LoVo (cell line): ENCODE measurements around the gene TRIM14.

ENCODE experiments used
- DNase-seq: peaks from one replicate; pipeline ENCODE4 v3.0.0-alpha.2; 2016; ENCODE audit warnings: low spot score

Gene TRIM14

GRCh38 chr9:98118640-98119601 lies at the start of gene TRIM14:
Gene TRIM14, minus strand, starts transcription at chr9:98119222. Its CDS starts 34 bp downstream, at chr9:98119188.
- DNase-seq: peak; percentile 71

DNA sequence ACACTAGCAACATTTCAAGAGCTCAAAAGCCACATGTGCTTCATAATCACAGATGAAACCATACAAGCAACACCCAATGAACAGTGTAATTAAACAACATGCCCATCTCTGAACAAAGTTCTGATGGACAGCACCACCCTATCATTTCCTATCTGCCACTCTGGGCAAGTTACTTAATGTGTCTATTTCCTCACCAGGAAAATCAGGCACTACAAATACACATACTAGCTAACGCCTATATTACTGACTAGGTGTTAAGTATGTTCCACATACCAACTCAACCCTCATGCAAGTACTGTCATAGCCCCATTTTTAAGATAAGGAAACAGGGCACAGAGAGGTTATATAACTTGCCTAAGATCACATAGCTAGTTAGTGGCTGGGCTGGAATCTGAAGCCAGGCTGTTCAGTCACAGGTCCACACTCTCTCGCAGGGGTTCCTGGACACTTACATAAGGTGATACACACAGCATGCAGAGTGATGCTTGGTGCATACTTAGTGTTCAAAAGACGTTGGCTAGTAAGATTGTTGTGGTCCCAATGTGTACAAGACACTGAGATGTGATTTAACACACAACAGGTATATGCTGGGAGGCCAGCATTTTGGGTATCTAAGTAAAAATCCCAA lies 49.2 kb upstream of the TRIM14 start:
- DNase-seq: no peak

DNA sequence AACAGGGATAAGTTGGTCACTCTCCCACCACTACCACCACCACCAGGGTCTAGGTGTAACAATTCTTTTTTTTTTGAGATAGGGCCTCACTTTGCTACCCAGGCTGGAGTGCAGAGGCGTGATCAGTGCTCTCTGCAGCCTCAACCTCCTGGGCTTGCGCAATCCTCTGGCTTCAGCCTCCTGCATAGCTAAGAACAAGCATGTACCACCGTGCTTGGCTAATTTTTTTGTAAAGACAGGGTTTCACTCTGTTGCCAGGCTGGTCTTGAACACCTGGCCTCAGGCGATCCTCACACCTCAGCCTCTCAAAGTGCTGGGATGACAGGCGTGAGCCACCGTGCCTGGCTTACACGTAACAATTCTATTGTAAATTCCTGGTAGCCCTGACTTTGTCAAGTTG lies 45.9 kb upstream of the TRIM14 start:
- DNase-seq: no peak

- no peak for DNase-seq
These were observed 43.6 kb upstream of the TRIM14 start for GRCh38 chr9:98162613-98163012.

- DNase-seq: no peak
These were observed 42.8 kb upstream of the TRIM14 start for GRCh38 chr9:98161851-98162250.

GRCh38 chr9:98159790-98160189 lies 40.8 kb upstream of the TRIM14 start:
- no peak for DNase-seq

- DNase-seq: no peak
These were observed 40.3 kb upstream of the TRIM14 start for GRCh38 chr9:98159301-98159700.

DNA sequence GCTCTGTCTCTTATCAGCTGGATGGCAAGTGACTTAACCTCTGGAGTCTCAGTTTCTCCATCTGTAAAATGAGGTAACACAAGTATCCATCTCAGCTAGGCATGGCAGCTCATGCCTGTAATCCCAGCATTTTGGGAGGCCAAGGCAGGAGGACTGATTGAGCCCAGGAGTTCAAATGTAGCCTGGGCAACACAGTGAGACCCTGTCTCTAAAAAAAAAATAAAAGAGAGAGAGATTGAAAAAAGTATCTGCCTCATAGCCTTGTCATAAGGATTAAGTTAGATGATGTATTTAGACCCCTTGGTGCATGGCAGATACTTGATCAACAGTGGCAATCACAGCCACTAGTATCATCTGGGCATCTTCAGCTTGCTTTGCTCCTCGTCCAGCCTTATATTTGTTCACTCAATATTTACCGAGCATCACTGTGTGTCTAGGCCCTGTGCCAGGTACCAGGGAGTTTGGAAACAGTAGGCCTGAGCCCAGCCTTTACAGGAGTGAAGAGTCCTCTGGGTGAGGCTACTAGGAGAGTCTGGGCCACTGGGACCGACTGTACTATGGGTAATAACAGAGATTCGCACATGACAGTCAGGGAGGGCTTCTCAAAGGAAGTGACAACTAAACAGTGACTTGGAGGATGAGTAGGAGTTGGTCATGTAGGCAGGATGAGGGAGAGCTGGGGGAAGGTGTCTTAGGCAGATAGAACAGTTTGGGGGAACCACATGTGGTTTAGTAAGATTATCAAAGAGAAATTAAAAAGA lies 39.2 kb upstream of the TRIM14 start:
- DNase-seq: no peak

DNA sequence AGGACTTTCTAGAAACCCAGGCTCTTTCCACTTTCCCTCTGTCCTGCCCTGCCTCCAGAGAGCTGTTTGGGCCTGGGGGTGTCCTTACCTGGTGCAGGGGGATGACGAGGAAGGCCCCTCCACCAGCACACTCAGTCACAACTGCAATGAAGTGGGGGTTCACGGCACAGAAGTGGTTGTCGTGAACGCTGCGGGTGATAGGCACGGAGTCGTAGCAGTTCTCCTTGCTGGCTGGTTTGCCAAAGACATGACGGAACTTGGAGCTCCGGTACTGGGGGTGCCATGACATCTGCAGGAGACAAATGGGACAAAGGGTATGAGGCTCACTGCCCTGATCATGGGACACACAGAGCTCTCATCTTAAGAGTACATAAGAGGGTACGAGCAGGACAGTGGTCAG lies 38.4 kb upstream of the TRIM14 start:
- DNase-seq: no peak

- no peak for DNase-seq
These were observed 35.7 kb upstream of the TRIM14 start for GRCh38 chr9:98154678-98155077.

DNA sequence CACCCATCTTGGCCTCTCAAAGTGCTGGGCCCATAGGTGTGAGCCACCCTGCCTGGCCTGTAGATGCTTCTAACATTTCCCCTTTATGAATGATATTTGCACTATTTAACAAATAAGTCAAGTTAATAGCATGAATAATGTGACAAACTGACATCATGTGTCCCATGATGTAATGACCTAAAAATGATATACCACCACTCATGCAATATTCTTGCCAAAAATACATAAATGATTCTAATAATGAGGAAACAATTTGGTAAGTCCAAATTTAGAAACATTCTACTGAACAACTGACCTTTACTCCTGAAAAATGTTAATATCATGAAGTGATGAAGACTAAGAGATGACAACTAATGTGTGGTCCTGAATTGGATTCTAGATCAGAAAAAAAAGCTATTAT lies 33.5 kb upstream of the TRIM14 start:
- no peak for DNase-seq

DNA sequence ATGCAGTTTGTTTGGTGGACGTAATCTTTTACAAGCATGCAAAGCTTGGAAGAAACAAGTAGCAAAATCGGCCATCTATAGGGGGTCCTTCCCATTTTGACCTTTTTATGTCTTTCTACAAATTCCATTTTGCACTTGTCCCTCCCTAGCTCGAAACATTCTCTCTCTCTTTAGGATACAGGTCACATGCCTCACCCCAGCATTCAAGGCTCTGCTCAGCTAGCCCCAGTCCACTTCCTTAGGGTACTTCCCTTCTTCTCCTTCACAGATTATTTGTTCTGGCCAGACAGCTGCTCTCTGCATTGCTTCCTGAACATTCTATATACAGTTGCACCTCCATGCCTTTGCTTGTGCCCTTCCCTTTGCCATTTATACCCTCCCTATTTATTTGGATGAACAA lies 31.7 kb upstream of the TRIM14 start:
- no peak for DNase-seq

DNA sequence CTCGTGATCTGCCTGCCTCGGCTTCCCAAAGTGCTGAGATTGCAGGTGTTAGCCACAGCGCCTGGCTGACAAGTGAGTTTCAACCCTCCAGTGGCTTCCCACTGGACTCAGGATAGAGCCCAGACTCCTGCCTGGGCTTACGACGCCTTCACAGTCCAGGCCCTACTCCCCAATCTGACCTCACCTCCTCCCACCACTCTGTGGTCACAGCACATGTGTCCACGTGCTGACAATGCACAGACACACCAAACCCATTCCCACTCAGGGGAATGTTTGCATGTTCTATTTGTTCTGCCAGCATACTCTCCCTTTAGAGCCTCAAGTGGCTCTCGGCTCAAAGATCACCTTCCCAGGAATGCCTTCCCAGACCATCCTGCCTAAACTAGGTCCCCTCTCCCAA lies 31.1 kb upstream of the TRIM14 start:
- DNase-seq: no peak

DNA sequence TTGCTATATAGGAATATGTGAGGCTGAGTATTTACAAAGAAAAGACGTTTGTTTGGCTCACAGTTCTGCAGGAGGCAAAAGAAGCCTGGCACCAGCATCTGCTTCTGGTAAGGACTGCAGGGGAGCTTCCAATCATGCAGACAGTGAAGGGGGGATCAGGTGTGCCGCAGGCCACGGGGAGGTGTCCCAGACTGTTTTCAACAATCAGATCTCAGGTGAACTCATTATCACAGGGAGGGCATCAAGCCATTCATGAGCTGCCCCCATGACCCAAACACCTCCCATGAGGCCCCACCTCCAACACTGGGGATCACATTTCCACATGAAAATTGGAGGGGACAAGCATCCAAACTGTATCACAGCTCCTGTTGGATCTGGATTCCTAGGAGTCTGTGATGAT lies 30.4 kb upstream of the TRIM14 start:
- no peak for DNase-seq

GRCh38 chr9:98148486-98148885 lies 29.5 kb upstream of the TRIM14 start:
- no peak for DNase-seq

- DNase-seq: no peak
These were observed 28.6 kb upstream of the TRIM14 start for GRCh38 chr9:98147582-98147981.

DNA sequence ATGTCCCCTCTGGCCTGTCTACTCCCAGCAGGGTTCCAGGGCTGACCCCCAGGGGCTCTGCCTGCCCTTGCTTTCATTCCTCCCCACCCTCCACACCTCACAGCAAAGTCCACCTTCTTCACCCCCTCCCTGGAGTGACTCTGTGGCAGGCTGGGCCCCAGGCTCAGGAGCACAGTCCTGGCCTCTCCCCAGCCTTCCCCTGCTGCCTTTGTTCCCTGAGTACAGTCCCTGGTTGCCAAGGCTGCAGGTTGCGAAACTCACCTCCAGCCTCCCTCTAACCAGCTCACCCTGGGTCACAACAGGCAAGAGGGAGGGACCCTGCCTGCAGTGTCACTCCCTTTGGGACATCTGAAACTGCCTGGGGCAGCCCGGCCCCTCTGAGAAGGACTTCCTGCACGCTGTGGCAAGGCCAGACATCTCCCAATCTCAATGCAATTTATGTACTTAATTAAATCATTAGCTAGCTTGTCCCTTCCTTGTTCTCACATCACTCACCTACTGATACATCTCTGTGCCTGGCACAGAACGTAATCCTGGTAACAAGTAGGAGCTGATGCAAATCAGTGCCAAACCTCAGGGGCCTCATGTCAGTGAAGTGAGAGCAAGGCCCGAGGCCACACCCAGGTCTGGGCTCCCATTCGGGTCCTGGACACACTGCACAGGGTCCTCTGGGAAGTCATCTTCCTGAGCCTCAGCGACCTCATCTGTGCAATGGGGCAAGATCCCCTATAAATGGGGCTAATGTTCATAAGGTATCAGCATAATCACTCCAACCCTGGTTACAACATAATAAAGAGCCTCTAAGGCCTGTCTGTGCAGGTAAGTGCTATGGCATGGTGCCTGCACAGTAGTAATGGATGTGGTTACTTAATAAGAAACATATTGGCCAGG lies 27.3 kb upstream of the TRIM14 start:
- DNase-seq: peak; percentile 73

DNA sequence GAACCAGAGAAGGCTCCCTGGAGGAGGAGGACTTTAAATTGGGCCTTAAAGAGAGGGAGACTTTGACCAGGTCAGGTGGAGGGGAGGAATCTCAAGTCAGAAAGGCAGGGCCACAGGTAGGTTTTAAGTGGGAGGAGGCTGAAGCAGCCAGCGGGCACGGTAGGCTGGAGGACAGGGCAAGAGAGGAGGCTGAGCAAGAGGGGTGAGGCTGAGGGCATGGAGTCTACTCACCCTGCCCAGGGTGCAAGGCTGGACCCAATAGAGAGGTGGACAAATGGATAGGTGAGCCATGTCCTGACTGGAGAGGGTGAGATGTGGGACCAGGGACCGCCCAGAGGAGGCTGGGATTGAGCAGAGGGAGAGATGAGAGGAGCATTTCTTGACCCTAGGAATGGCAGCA lies 25.6 kb upstream of the TRIM14 start:
- no peak for DNase-seq

- DNase-seq: no peak
These were observed 25.1 kb upstream of the TRIM14 start for GRCh38 chr9:98144076-98144475.

GRCh38 chr9:98142925-98143481 lies 24.0 kb upstream of the TRIM14 start:
- no peak for DNase-seq

GRCh38 chr9:98142182-98142907 lies 23.3 kb upstream of the TRIM14 start:
- peak; percentile 92 for DNase-seq
